SHP77 treated with DMSO at 0.1 percent for 48 hours (cell line): Measurements from ENCODE around the gene SUGT1.

Source experiments
- DNase-seq: peaks from one replicate; lab custom pipeline; 2025; lab: John Stamatoyannopoulos, UW

Gene SUGT1

DNA sequence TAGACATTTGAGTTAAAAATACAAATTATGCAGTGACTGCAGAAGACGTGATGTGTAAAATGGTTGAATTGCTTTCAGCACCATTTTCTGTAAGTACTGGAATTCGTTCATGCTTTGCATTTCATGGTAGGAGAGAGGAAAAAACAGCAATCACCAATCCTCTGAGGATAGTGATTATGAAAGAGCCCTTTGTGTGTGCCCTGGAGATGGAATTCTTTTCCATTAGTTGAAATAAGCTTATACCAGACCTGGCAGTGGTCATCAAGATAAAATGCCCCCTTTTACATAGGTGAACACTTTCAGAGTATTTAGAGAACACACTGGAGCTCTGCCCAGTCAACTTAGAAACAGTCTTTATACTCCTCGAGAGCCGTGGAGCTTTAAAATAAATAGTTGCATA, 85.3 kb downstream of the SUGT1 start:
- DNase-seq: no peak

DNA sequence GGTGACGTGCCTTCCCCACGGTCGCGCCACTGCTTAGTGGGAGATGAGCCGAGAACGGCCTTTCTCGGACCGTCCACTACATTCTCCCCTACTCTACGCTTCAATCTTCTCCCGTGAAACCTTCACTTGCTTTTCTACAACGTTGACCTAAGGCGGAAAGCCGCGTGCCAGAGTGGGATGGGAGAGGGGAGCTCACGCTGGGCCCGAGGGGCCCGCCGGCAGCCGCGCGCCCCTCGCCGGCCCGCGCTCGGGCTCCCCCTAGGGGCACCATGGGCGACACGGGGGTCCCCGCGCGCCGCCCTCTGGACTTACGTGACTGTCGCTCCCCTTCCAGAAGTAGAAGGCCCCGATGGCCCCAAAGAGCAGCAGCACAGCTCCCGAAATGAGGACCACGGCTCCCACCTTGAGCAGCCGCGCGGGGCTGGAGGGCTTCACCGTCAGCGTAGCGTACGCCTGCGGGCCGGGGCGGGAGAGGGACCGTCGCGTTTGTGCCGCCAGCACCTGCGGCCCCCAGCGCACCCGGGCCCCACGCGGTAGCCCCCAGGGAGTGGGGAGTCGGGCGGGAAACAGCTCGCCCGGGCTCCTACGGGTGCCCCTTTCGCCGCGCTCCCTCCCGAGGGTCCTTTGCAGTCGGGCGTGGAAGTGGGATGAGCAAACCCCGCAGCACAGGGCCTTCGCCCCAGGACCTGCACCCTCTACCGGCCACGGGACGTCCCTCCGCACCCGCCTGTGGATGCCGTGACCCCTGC, 86.3 kb downstream of the SUGT1 start:
- DNase-seq: no peak

DNA sequence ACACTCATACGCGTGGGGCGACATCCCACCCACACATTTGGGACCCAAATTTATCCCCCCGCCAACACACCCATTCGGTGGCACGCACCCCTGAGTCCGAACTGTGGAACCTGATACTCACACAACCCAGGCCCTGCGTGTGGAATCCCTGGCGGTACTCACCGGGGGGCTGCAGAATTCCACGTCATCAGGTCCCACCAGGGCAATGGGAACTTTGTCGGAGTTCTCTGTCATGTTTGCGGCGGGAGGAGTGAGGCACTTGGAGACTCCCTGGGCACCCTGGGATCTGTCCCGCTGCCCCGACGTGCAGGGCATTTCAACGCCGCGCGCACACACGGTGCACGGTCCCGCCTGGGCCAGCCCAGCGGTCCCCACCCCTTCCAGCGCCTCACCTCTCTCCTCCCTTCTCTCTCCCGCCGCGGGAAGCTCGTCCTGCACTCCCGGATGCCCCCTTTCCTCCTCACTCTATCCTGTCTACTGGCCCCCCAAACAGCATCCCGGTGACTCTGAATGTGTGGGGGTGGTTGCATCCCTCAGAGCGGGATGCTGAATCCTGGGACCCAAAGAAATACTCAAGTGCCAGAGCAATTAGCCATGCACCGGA, 86.9 kb downstream of the SUGT1 start, which contains the start of gene CNMD:
CNMD (minus strand) TSS at position 353 of the 604 bp plus-strand sequence; CDS start at position 234, 119 bp downstream.
- DNase-seq: no peak

DNA sequence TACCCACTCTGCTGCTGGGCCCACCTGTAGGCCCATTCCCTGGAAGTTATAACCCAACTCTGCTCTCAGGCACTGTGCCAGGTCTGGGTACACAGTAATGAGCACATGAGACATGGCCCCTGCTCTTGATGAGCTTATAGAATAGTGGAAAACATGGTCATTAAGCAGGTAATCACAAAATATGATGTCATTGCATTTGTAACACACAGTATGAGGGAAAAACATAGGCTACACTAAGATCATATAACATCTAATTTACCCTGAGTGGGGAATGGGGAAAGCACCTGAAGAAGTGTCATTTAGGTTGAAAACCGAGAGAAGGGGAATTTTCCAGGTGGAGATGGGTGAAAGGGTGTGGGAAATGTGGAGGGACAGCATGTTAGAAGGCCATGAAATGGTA, 90.9 kb downstream of the SUGT1 start:
- DNase-seq: no peak

DNA sequence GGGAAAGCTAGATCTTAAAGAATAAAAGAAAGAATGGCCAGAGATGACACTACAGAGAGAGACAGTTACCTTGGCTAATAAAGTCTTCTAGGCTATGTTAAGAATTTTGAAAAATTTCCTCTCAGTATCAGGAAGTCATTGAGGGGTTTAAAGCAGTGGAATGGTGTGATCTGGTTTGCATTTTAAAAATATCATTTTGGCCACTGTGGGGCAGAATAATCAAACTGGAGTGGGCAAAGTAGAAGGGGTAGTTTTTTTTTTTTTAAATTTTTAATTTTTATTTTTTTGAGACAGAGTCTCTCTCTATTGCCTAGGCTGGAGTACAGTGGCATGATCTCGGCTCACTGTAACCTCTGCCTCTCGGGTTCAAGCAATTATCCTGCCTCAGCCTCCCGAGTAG, 91.4 kb downstream of the SUGT1 start:
- DNase-seq: no peak

DNA sequence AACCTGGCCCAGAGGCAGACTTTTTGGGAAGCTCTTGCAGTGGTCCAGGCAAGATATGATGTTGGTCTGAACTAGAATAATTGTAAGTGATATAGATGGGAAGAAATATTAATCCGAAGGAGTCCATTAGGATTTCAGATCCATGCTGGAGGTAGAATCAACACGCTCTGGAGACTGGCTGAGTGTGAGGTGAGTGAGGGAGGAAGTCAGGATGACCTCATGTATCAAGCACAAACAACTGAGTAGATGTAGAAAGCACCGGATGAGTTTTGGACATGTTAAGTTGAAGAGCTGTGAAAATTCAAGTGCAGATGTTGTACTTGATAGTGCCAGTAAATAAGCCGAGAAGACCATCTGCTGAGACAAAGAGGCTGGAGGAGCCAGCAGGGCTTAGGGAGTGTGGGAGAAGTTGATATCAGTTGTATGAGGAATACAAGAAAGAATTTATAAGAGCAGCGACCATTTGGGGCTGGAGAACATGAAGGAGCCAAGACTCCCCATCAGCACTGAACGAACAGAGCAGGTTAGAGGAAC, 92.3 kb downstream of the SUGT1 start:
- peak; percentile 42 for DNase-seq

DNA sequence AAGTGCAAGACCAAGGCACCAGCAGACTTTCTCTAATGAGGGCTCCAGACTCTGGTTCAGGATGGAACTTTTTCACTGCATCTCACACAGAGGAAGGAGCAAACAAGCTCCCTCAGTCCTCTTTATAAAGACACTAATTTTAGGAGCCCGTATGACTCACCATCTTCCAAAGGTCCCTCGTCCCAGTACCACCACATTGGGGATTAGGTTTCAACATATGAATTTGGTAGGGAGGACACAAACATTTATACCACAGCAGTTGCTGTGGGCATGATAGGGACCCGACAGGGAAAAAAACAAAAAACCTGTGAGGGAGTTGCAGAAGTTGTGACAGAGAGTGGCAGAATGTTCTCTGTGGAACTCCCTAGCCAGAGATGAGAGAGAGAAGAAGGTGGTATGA, 93.5 kb downstream of the SUGT1 start:
- no peak for DNase-seq

DNA sequence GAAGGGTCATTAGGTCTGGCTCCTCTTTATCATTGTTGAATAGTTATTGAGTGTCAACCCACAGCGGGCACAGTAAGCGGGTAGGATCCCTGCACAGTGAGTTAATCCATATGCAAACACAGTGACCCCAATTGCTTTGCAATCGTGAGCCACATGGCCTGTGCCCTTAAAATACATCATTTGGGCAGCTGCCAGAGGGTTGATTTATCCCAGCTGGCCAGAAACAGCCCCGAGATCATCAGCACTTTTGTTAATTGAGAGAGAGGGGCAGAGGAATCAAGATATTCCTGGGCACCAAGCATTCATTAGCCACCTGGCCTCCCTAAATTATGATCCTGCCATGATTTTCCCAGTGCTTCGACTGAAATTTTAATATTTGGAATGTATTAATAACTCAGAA, 96.8 kb downstream of the SUGT1 start:
- peak; percentile 51 for DNase-seq
